GM23248 (cell line): ENCODE data around the gene SSUH2. TPM values are rescaled to one million over a fixed set of nuclear protein-coding genes. Genes with fewer than 3 reads are reported as not detected.

Experiments used
- DNase-seq: peaks from one replicate; pipeline ENCODE4 v3.0.0-alpha.2; 2015
- H2AFZ ChIP-seq: fragments of 200-600 bp; sonication (generic); 2 replicates; pipeline ENCODE4 v1.6.1; 2016; ENCODE audit warnings: antibody characterized with exemption
- H3F3A ChIP-seq: fragments of 200-600 bp; sonication (generic); 2 replicates; pipeline ENCODE4 v1.6.1; 2016; ENCODE audit warnings: mild to moderate bottlenecking, antibody characterized with exemption, mixed run types; ENCODE audit not compliant: insufficient read depth
- H3K27ac ChIP-seq: fragments of 200-600 bp; sonication (generic); 2 replicates; pipeline ENCODE4 v1.5.1; 2016; ENCODE audit warnings: mild to moderate bottlenecking
- H3K27me3 ChIP-seq: fragments of 200-600 bp; sonication (generic); replicated peaks from 2 replicates; pipeline ENCODE4 v1.6.1; 2016; ENCODE audit warnings: mild to moderate bottlenecking; ENCODE audit not compliant: insufficient read depth
- H3K36me3 ChIP-seq: fragments of 200-600 bp; sonication (generic); 2 replicates; pipeline ENCODE4 v1.6.1; 2016; ENCODE audit warnings: low read depth, mild to moderate bottlenecking
- H3K4me1 ChIP-seq: fragments of 200-600 bp; sonication (generic); 2 replicates; pipeline ENCODE4 v1.6.1; 2016; ENCODE audit warnings: mild to moderate bottlenecking; ENCODE audit not compliant: insufficient read depth
- H3K4me2 ChIP-seq: fragments of 200-600 bp; sonication (generic); one replicate; pipeline ENCODE4 v1.6.1; 2016; ENCODE audit warnings: mild to moderate bottlenecking; ENCODE audit not compliant: unreplicated experiment
- H3K4me3 ChIP-seq: fragments of 200-600 bp; sonication (generic); 2 replicates; pipeline ENCODE4 v1.5.1; 2016; ENCODE audit warnings: mild to moderate bottlenecking
- H3K79me2 ChIP-seq: fragments of 200-600 bp; sonication (generic); 2 replicates; pipeline ENCODE4 v1.6.1; 2016; ENCODE audit warnings: mild to moderate bottlenecking; ENCODE audit not compliant: insufficient read depth
- H3K9ac ChIP-seq: fragments of 200-600 bp; sonication (generic); 2 replicates; pipeline ENCODE4 v1.6.1; 2016; ENCODE audit warnings: mild to moderate bottlenecking
- H3K9me2 ChIP-seq: fragments of 200-600 bp; sonication (generic); 2 replicates; pipeline ENCODE4 v1.6.1; 2016; ENCODE audit warnings: mixed run types, mild to moderate bottlenecking, moderate library complexity; ENCODE audit not compliant: insufficient read depth
- H3K9me3 ChIP-seq: fragments of 200-600 bp; sonication (generic); one replicate; pipeline ENCODE4 v1.6.1; 2017; ENCODE audit warnings: low read depth
- H4K20me1 ChIP-seq: fragments of 200-600 bp; sonication (generic); 2 replicates; pipeline ENCODE4 v1.6.0; 2016; ENCODE audit not compliant: insufficient read depth
- EZH2 ChIP-seq: fragments of 200-600 bp; sonication (generic); IDR thresholded peaks from 2 replicates; pipeline ENCODE4 v1.6.1; 2018; ENCODE audit warnings: antibody characterized with exemption, mild to moderate bottlenecking; ENCODE audit not compliant: insufficient read depth, poor library complexity, severe bottlenecking
- EZH2phosphoT487 ChIP-seq: fragments of 200-600 bp; sonication (generic); IDR thresholded peaks from 2 replicates; pipeline ENCODE4 v1.6.1; 2018; ENCODE audit warnings: antibody characterized with exemption, moderate library complexity, mild to moderate bottlenecking, low read depth; ENCODE audit not compliant: insufficient read depth
- WGBS, 2 experiments: methylation state at CpG; one replicate each; pipeline ENCODE4 v1.1.6; 2015 to 2017; ENCODE audit warnings: low lambda C conversion rate in 2 of 2, low coverage in 1 of 2; ENCODE audit errors: missing lambda C conversion rate in 2 of 2; 5-methylcytosine and 5-hydroxymethylcytosine counted together
- in situ Hi-C: fragments of 300-500 bp; cut with MboI; formaldehyde crosslinking; loops from 2 replicates; pipeline ENCODE4 v1.15.0; 2020
- polyA plus RNA-seq: library from polyadenylated mRNA; unstranded; fragments of >200 nt; fragmentation: Nextera tagmentation; extraction: Ambion mirVana; gene quantifications from 2 replicates; pipeline ENCODE4 v1.2.1, GENCODE V29; 2016
- total RNA-seq: library from RNA; depleted of rRNA; stranded (reverse); fragments of >200 nt; shearing (Covaris generic); gene quantifications from 2 replicates; pipeline ENCODE4 v1.2.3, GENCODE V29; 2014

Gene SSUH2
- total and polyA plus RNA-seq, 2 experiments from 2014 or later = 0.18 to 0.76 TPM

- no peak for TF ChIP-seq EZH2
- TF ChIP-seq EZH2phosphoT487 = no peak
- Histone ChIP-seq H3K4me2 (peak overlapping the region; percentile 24), H3F3A (peaks cover 45% of the 10 kb centered on the region), H3K79me2 (no peaks in the 10 kb centered on the region), H3K9me2 (0 out of 2 replicates have a peak, but pooled peaks cover 3% of the 10 kb centered on the region), H3K9ac (no peak overlapping the region), H3K9me3 (no peaks in the 10 kb centered on the region), H3K4me3 (no peak overlapping the region), H3K4me1 (peaks cover 34% of the 10 kb centered on the region), H3K36me3 (peaks cover 6% of the 10 kb centered on the region; the same call in 1 of the 2 replicates), H2AFZ (no peak overlapping the region), H4K20me1 (no peaks in the 10 kb centered on the region), H3K27me3 (no peaks in the 10 kb centered on the region), H3K27ac (peak overlapping the region; percentile 36)
- DNase-seq = peak; percentile 49
- 70 to 71% methylated on average over 5 of the region's 5 CpGs for WGBS, 2 experiments
- in situ Hi-C loops = no loop called here
Measured at GRCh38 chr3:8576841-8577571, 67.6 kb downstream of the SSUH2 start.

- Histone ChIP-seq H3K4me2 (peak overlapping the region; percentile 24), H3K9ac (no peak overlapping the region), H3K4me3 (no peak overlapping the region), H3K79me2 (no peaks in the 10 kb centered on the region), H3K9me2 (0 out of 2 replicates have a peak, but pooled peaks cover 3% of the 10 kb centered on the region), H3K9me3 (no peaks in the 10 kb centered on the region), H3K4me1 (peaks cover 34% of the 10 kb centered on the region), H3F3A (peaks cover 47% of the 10 kb centered on the region), H3K27me3 (no peaks in the 10 kb centered on the region), H4K20me1 (no peaks in the 10 kb centered on the region), H2AFZ (no peak overlapping the region), H3K27ac (peak overlapping the region; percentile 36), H3K36me3 (peaks cover 9% of the 10 kb centered on the region; the same call in 1 of the 2 replicates)
- in situ Hi-C loops = no loop called here
- TF ChIP-seq EZH2 = no peak
- TF ChIP-seq EZH2phosphoT487 = no peak
- 96% methylated on average over 6 of the region's 6 CpGs for WGBS, 2 experiments
- DNase-seq = no peak
Measured at GRCh38 chr3:8576436-8576835, 68.2 kb downstream of the SSUH2 start.

GRCh38 chr3:8575364-8576104 is 69.1 kb downstream of the SSUH2 start:
- H3K79me2 ChIP-seq = no peaks in the 10 kb centered on the region
- no peak overlapping the region for H3K4me2 ChIP-seq
- 88 to 93% methylated on average over 5 of the region's 5 CpGs for WGBS, 2 experiments
- peak; percentile 41 for DNase-seq
- H3K4me3 ChIP-seq = no peak overlapping the region
- peaks cover 34% of the 10 kb centered on the region for H3K4me1 ChIP-seq
- H4K20me1 ChIP-seq = no peaks in the 10 kb centered on the region
- H2AFZ ChIP-seq = no peak overlapping the region
- TF ChIP-seq EZH2 (no peak), EZH2phosphoT487 (no peak)
- no peaks in the 10 kb centered on the region for H3K27me3 ChIP-seq
- H3K27ac ChIP-seq = no peak overlapping the region
- H3K36me3 ChIP-seq = peaks cover 9% of the 10 kb centered on the region; the same call in 1 of the 2 replicates
- peaks cover 47% of the 10 kb centered on the region for H3F3A ChIP-seq
- no peaks in the 10 kb centered on the region for H3K9me3 ChIP-seq
- H3K9ac ChIP-seq = no peak overlapping the region
- in situ Hi-C loops = no loop called here
- H3K9me2 ChIP-seq = 0 out of 2 replicates have a peak, but pooled peaks cover 3% of the 10 kb centered on the region

- H3F3A ChIP-seq = peaks cover 47% of the 10 kb centered on the region
- peaks cover 34% of the 10 kb centered on the region for H3K4me1 ChIP-seq
- H3K27me3 ChIP-seq = no peaks in the 10 kb centered on the region
- no peaks in the 10 kb centered on the region for H4K20me1 ChIP-seq
- in situ Hi-C loops = no loop called here
- 0 out of 2 replicates have a peak, but pooled peaks cover 3% of the 10 kb centered on the region for H3K9me2 ChIP-seq
- H3K9ac ChIP-seq = no peak overlapping the region
- DNase-seq = no peak
- WGBS, 2 experiments = 40 to 43% methylated on average over 5 of the region's 5 CpGs
- H3K27ac ChIP-seq = no peak overlapping the region
- H3K9me3 ChIP-seq = no peaks in the 10 kb centered on the region
- H3K4me2 ChIP-seq = no peak overlapping the region
- TF ChIP-seq EZH2 = no peak
- no peak for TF ChIP-seq EZH2phosphoT487
- no peaks in the 10 kb centered on the region for H3K79me2 ChIP-seq
- H3K36me3 ChIP-seq = peaks cover 14% of the 10 kb centered on the region; the same call in 1 of the 2 replicates
- no peak overlapping the region for H3K4me3 ChIP-seq
- no peak overlapping the region for H2AFZ ChIP-seq
Measured at GRCh38 chr3:8574670-8575322, 69.8 kb downstream of the SSUH2 start.
